ENCODE results near the gene ZKSCAN1. TPM values are rescaled to one million over a fixed set of nuclear protein-coding genes. Genes with fewer than 3 reads are reported as not detected.

Gene ZKSCAN1
- total RNA-seq, 4 donors from 2014 or later, result 20.9 to 96.7 (median 53.6) TPM

- H3K9me3 ChIP-seq, result no peaks in the 10 kb centered on the region
- no peaks in the 10 kb centered on the region for H3K36me3 ChIP-seq
- H3K4me3 ChIP-seq, result no peak overlapping the region
- TF ChIP-seq POLR2A (IDR thresholded peaks at IDR 0.05), result no peak
- peak in 3 of 4 experiments; percentile 19 to 48 (median 30) for TF ChIP-seq CTCF (IDR thresholded peaks at IDR 0.05)
- intact Hi-C loops (cut with DNase I; ENCODE audit: low total_unique reads), result no loop called here
- no peak overlapping the region for H3K27ac ChIP-seq
- no peaks in the 10 kb centered on the region for H3K27me3 ChIP-seq
- DNase-seq, result no peak
- H3K4me1 ChIP-seq, result no peaks in the 10 kb centered on the region
Observed at GRCh38 chr7:100053215-100053614, 37.8 kb downstream of the ZKSCAN1 start.

- Histone ChIP-seq H3K4me3 (no peak overlapping the region), H3K27me3 (no peaks in the 10 kb centered on the region), H3K36me3 (no peaks in the 10 kb centered on the region), H3K27ac (no peak overlapping the region), H3K4me1 (no peaks in the 10 kb centered on the region), H3K9me3 (no peaks in the 10 kb centered on the region)
- no peak for DNase-seq
- no peak for TF ChIP-seq POLR2A (IDR thresholded peaks at IDR 0.05)
- no peak for TF ChIP-seq CTCF (IDR thresholded peaks at IDR 0.05)
- intact Hi-C loops (cut with DNase I; ENCODE audit: low total_unique reads), result no loop called here
Observed at GRCh38 chr7:100057006-100057405, 41.6 kb downstream of the ZKSCAN1 start.

GRCh38 chr7:100059251-100059739 is 43.9 kb downstream of the ZKSCAN1 start:
- intact Hi-C loops (cut with DNase I; ENCODE audit: low total_unique reads), result no loop called here
- H3K27me3 ChIP-seq, result no peaks in the 10 kb centered on the region
- no peaks in the 10 kb centered on the region for H3K36me3 ChIP-seq

GRCh38 chr7:100061518-100062193 is 46.3 kb downstream of the ZKSCAN1 start:
- DNase-seq, result no peak
- no peak for TF ChIP-seq POLR2A (IDR thresholded peaks at IDR 0.05)
- no peak for TF ChIP-seq CTCF (IDR thresholded peaks at IDR 0.05)
- Histone ChIP-seq H3K27me3 (no peaks in the 10 kb centered on the region), H3K4me1 (peaks cover 0 to 3% of the 10 kb centered on the region in 2 donors), H3K27ac (no peak overlapping the region), H3K36me3 (no peaks in the 10 kb centered on the region), H3K4me3 (no peak overlapping the region), H3K9me3 (no peaks in the 10 kb centered on the region)
- intact Hi-C loops (cut with DNase I; ENCODE audit: low total_unique reads), result no loop called here

More at GRCh38 chr7:100059251-100059739, 43.9 kb downstream of the ZKSCAN1 start:
- TF ChIP-seq CTCF (IDR thresholded peaks at IDR 0.05) (no peak), POLR2A (IDR thresholded peaks at IDR 0.05) (no peak)
- H3K4me1 ChIP-seq, result no peaks in the 10 kb centered on the region
- no peaks in the 10 kb centered on the region for H3K9me3 ChIP-seq
- H3K27ac ChIP-seq, result no peak overlapping the region
- no peak for DNase-seq
- no peak overlapping the region for H3K4me3 ChIP-seq

- H3K27me3 ChIP-seq, result no peaks in the 10 kb centered on the region
- no peaks in the 10 kb centered on the region for H3K9me3 ChIP-seq
- TF ChIP-seq POLR2A (IDR thresholded peaks at IDR 0.05) (no peak), CTCF (IDR thresholded peaks at IDR 0.05) (no peak)
- H3K27ac ChIP-seq, result no peak overlapping the region
- no peak for DNase-seq
- no peaks in the 10 kb centered on the region for H3K36me3 ChIP-seq
- intact Hi-C loops (cut with DNase I; ENCODE audit: low total_unique reads), result no loop called here
- H3K4me3 ChIP-seq, result no peak overlapping the region
- peaks cover 0 to 3% of the 10 kb centered on the region in 2 donors for H3K4me1 ChIP-seq
Observed at GRCh38 chr7:100063376-100063775, 48.0 kb downstream of the ZKSCAN1 start.
